CD14-positive monocyte (primary cell): Measurements from ENCODE around the gene ATP2A1. TPM values are rescaled to one million over a fixed set of nuclear protein-coding genes. Genes with fewer than 3 reads are reported as not detected.

Experiments used
- DNase-seq, 3 donors: peaks; one replicate each; pipeline ENCODE4 v3.0.0-alpha.2; 2011 to 2022
- H2AFZ ChIP-seq: 2 replicates; pipeline ENCODE4 v1.6.0; 2012; ENCODE audit warnings: mild to moderate bottlenecking, low read depth, low read length, inconsistent platforms; ENCODE audit not compliant: insufficient read depth, poor library complexity, severe bottlenecking
- H3K27ac ChIP-seq, 2 donors: 1 replicate in 1 of 2; 2 replicates in 1 of 2; pipeline ENCODE4 v1.5.1; 2012 to 2013; ENCODE audit warnings: low read length in 2 of 2, control low read depth in 1 of 2, inconsistent platforms in 1 of 2, low read depth in 1 of 2, mild to moderate bottlenecking in 1 of 2
- H3K27me3 ChIP-seq, 2 donors: one replicate each; pipeline versions ENCODE4 v1.6.0 to v1.6.1; 2011 to 2013; ENCODE audit warnings: low read length in 2 of 2; ENCODE audit not compliant: control insufficient read depth in 2 of 2, insufficient read depth in 2 of 2
- H3K36me3 ChIP-seq, 2 donors: replicated peaks in 1 of 2; 1 replicate in 1 of 2; 2 replicates in 1 of 2; pipeline versions ENCODE4 v1.5.1 to v1.6.1; 2012 to 2013; ENCODE audit warnings: low read length in 2 of 2, control low read depth in 1 of 2, inconsistent platforms in 1 of 2, mild to moderate bottlenecking in 1 of 2; ENCODE audit not compliant: insufficient read depth in 2 of 2, control insufficient read depth in 1 of 2
- H3K4me1 ChIP-seq, 2 donors: 1 replicate in 1 of 2; 2 replicates in 1 of 2; pipeline versions ENCODE4 v1.5.1 to v1.6.1; 2012 to 2013; ENCODE audit warnings: low read length in 2 of 2, control low read depth in 1 of 2, inconsistent platforms in 1 of 2, mild to moderate bottlenecking in 1 of 2, moderate library complexity in 1 of 2; ENCODE audit not compliant: insufficient read depth in 2 of 2, control insufficient read depth in 1 of 2
- H3K4me2 ChIP-seq: replicated peaks from 2 replicates; pipeline ENCODE3; 2012; ENCODE audit warnings: low read length, moderate library complexity, mild to moderate bottlenecking; ENCODE audit not compliant: poor library complexity, severe bottlenecking; ENCODE audit errors: extremely low read depth
- H3K4me3 ChIP-seq, 3 experiments: fragments of 200-600 bp in 1 of 3; sonication (generic) in 1 of 3; replicated peaks in 1 of 3; 1 replicate in 2 of 3; 2 replicates in 1 of 3; pipeline ENCODE4 v1.5.1; 2011 to 2013; ENCODE audit warnings: low read length in 3 of 3, mild to moderate bottlenecking in 3 of 3, control low read depth in 2 of 3, low read depth in 2 of 3, inconsistent platforms in 1 of 3, moderate library complexity in 1 of 3
- H3K79me2 ChIP-seq: 2 replicates; pipeline ENCODE4 v1.6.0; 2012; ENCODE audit warnings: mild to moderate bottlenecking, control low read depth, inconsistent platforms, low read length, moderate library complexity; ENCODE audit not compliant: insufficient read depth
- H3K9ac ChIP-seq: 2 replicates; pipeline ENCODE4 v1.6.0; 2017; ENCODE audit warnings: low read length, mild to moderate bottlenecking; ENCODE audit not compliant: insufficient read depth, poor library complexity, severe bottlenecking
- H3K9me3 ChIP-seq, 2 donors: replicated peaks in 1 of 2; 1 replicate in 1 of 2; 2 replicates in 1 of 2; pipeline versions ENCODE4 v1.5.1 to v1.6.1; 2012 to 2013; ENCODE audit warnings: low read length in 2 of 2, control low read depth in 1 of 2; ENCODE audit not compliant: control insufficient read depth in 1 of 2, insufficient read depth in 1 of 2
- H4K20me1 ChIP-seq: 2 replicates; pipeline ENCODE4 v1.6.0; 2012; ENCODE audit warnings: mild to moderate bottlenecking, low read length, control low read depth, moderate library complexity; ENCODE audit not compliant: insufficient read depth
- H3K27ac Mint-ChIP-seq, 7 donors: one replicate each; pipeline ENCODE4 v1.8.0; 2020; ENCODE audit warnings: mild to moderate bottlenecking in 7 of 7, mixed read lengths in 7 of 7, moderate library complexity in 6 of 7, inconsistent platforms in 2 of 7
- H3K27me3 Mint-ChIP-seq, 3 donors: one replicate each; pipeline ENCODE4 v1.8.0; 2021 to 2022; ENCODE audit warnings: low read depth in 3 of 3, mild to moderate bottlenecking in 3 of 3, mixed read lengths in 3 of 3, moderate library complexity in 3 of 3, inconsistent platforms in 1 of 3
- H3K36me3 Mint-ChIP-seq, 2 donors: one replicate each; pipeline ENCODE4 v1.8.0; 2020; ENCODE audit warnings: mixed read lengths in 2 of 2, inconsistent platforms in 1 of 2, mild to moderate bottlenecking in 1 of 2
- H3K4me1 Mint-ChIP-seq: one replicate; pipeline ENCODE4 v1.8.0; 2020; ENCODE audit warnings: mild to moderate bottlenecking, mixed read lengths
- H3K4me3 Mint-ChIP-seq, 2 donors: one replicate each; pipeline ENCODE4 v1.8.0; 2020; ENCODE audit warnings: mild to moderate bottlenecking in 2 of 2, mixed read lengths in 2 of 2, moderate library complexity in 1 of 2
- H3K9me3 Mint-ChIP-seq, 7 donors: one replicate each; pipeline ENCODE4 v1.8.0; 2020 to 2022; ENCODE audit warnings: mixed read lengths in 7 of 7, mild to moderate bottlenecking in 6 of 7, moderate library complexity in 6 of 7, inconsistent platforms in 2 of 7
- CTCF ChIP-seq: fragments of 200-600 bp; IDR thresholded peaks from one replicate; pipeline ENCODE4 v1.8.0; 2022; ENCODE audit warnings: antibody characterized with exemption, mild to moderate bottlenecking
- WGBS: methylation state at CpG from one replicate; pipeline ENCODE4 v1.1.5; 2013; ENCODE audit warnings: missing lambda C conversion rate; ENCODE audit not compliant: insufficient coverage; 5-methylcytosine and 5-hydroxymethylcytosine counted together
- intact Hi-C, 2 donors: fragments of 100-400 bp; cut with micrococcal nuclease; formaldehyde crosslinking; loops; one replicate each; pipeline versions ENCODE4 v1.15.0 to v1.15.1; 2023
- polyA plus RNA-seq, 3 donors: library from polyadenylated mRNA; depleted of rRNA in 1 of 3; unstranded in 2 of 3; stranded (reverse) in 1 of 3; fragments of 300-500 nt in 2 of 3; fragments of >200 nt in 1 of 3; fragmentation: Illumina TruSeq in 2 of 3; gene quantifications; 1 replicate in 2 of 3; 2 replicates in 1 of 3; pipeline ENCODE4 v1.2.3, GENCODE V29; 2012 to 2021

Gene ATP2A1
- polyA plus RNA-seq, 3 donors, result 0.57 TPM; not detected in 2

DNA sequence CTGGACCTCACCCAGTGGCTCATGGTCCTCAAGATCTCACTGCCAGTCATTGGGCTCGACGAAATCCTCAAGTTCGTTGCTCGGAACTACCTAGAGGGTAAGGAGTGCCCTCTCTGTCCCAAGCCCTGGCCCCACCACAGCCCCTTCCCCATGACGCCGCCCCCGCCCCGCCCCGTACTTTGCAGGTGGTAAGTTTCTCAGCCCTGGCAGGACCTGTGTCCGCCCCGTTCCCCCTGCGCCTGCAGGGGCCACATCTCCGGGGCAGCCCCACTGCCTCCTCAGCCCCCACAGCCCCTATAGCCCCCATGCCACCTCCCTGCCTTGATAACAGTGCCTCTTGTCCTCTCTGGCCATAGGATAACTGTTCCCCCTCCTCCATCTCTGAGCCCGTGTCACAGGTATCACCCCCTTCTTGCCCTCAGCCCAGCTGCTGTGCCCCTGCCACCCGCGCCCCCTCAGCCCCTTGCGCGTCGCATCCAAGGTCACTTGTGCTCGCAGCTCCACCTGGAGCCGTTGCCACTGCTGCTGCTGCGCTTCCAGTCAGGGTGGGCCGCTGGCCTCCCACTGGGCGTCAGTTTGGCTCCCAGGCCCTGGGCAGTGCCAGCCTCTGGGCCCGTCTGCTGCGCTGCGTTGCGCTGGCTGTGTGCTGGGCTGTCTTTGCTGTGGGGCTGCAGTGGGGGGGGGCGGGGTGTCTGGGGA, 25.2 kb downstream of the ATP2A1 start:
- Histone ChIP-seq H2AFZ (no peak overlapping the region), H3K27me3 (no peaks in the 10 kb centered on the region), H4K20me1 (no peaks in the 10 kb centered on the region), H3K4me2 (no peak overlapping the region), H3K36me3 (peaks cover 15 to 28% of the 10 kb centered on the region in 2 donors), H3K9me3 (no peaks in the 10 kb centered on the region), H3K79me2 (no peaks in the 10 kb centered on the region), H3K4me3 (no peak overlapping the region), H3K9ac (peak overlapping the region; percentile 8), H3K4me1 (no peaks in the 10 kb centered on the region), H3K27ac (no peak overlapping the region)
- intact Hi-C loops, result no loop called here
- H3K27me3 Mint-ChIP-seq, result no peaks in the 10 kb centered on the region
- WGBS, result 95% methylated on average over 27 of the region's 29 CpGs
- H3K36me3 Mint-ChIP-seq, result peaks cover 4 to 22% of the 10 kb centered on the region in 2 donors
- H3K4me1 Mint-ChIP-seq, result no peaks in the 10 kb centered on the region
- H3K27ac Mint-ChIP-seq, result no peak overlapping the region
- no peak for DNase-seq
- H3K4me3 Mint-ChIP-seq, result no peak overlapping the region
- TF ChIP-seq CTCF, result no peak
- H3K9me3 Mint-ChIP-seq, result no peaks in the 10 kb centered on the region

DNA sequence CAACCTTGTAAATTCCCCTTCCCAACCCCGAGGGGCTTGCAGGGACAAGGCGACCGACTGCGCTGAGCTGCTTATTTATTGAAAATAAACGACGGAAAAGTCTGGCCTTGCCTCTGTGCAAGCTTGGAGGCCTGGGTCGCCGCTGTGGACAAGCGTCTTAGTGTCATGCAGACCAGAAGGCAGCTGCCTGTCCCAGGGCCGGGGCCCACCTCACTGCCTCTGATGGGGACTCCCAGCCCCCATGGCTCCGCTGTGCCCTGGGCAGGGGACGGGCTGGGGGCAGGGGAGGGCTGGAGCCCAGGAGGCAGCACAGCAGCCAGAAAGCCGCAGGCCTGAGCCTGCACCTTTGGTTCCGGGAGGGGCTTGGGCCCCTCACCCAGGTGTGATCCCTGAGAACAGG, 26.1 kb downstream of the ATP2A1 start:
- H3K27me3 Mint-ChIP-seq, result no peaks in the 10 kb centered on the region
- no peaks in the 10 kb centered on the region for H3K4me1 ChIP-seq
- 94% methylated on average over 13 of the region's 14 CpGs for WGBS
- H3K4me1 Mint-ChIP-seq, result no peaks in the 10 kb centered on the region
- no peaks in the 10 kb centered on the region for H3K27me3 ChIP-seq
- no peak overlapping the region for H3K4me3 Mint-ChIP-seq
- no peak for DNase-seq
- H3K9ac ChIP-seq, result no peak overlapping the region
- H3K9me3 ChIP-seq, result no peaks in the 10 kb centered on the region
- H3K27ac ChIP-seq, result no peak overlapping the region
- TF ChIP-seq CTCF, result no peak
- intact Hi-C loops, result no loop called here
- peaks cover 7 to 27% of the 10 kb centered on the region in 2 donors for H3K36me3 Mint-ChIP-seq
- H3K4me3 ChIP-seq, result no peak overlapping the region
- no peak overlapping the region for H3K4me2 ChIP-seq
- H4K20me1 ChIP-seq, result no peaks in the 10 kb centered on the region
- H3K9me3 Mint-ChIP-seq, result no peaks in the 10 kb centered on the region
- H2AFZ ChIP-seq, result no peak overlapping the region
- no peak overlapping the region for H3K27ac Mint-ChIP-seq
- peaks cover 18 to 30% of the 10 kb centered on the region in 2 donors for H3K36me3 ChIP-seq
- H3K79me2 ChIP-seq, result no peaks in the 10 kb centered on the region
